Endothelial cell of umbilical vein (primary cell): ENCODE data around the gene MTCH2. TPM values are rescaled to one million over a fixed set of nuclear protein-coding genes. Genes with fewer than 3 reads are reported as not detected.

Source experiments
- BruUV-seq: library from RNA; stranded (reverse); fragments of 400-500 nt; replicated peaks from 2 replicates; lab custom pipeline; 2021; lab: Mats Ljungman, UMichigan
- CTCF ChIA-PET: fragments of 300-600, 350-600 bp; sonication (Branson Sonifier 250); formaldehyde crosslinking; loops from one replicate; lab custom pipeline; 2021; ENCODE audit warnings: antibody characterized with exemption, inconsistent platforms; lab: Charles Lee
- POLR2A ChIA-PET: fragments of 300-600, 350-600 bp; sonication (Branson Sonifier 250); formaldehyde crosslinking; loops from one replicate; lab custom pipeline; 2021; ENCODE audit warnings: antibody characterized with exemption, inconsistent platforms; lab: Charles Lee
- DNase-seq: peaks from one replicate; pipeline ENCODE4 v3.0.0-alpha.2; 2011; ENCODE audit warnings: low read depth, low spot score
- FAIRE-seq: peaks from 2 replicates; lab custom pipeline; 2011; peaks lifted over from hg19 to GRCh38; lab: Jason Lieb, UNC
- H2AFZ ChIP-seq: 2 replicates; pipeline ENCODE4 v1.6.0; 2012; ENCODE audit warnings: low read depth, low read length, control low read depth, inconsistent platforms
- H3K27ac ChIP-seq: 2 replicates; pipeline ENCODE4 v1.5.1; 2011; ENCODE audit warnings: low read depth, mild to moderate bottlenecking, control low read depth, low read length, moderate library complexity; ENCODE audit not compliant: insufficient read depth
- H3K27me3 ChIP-seq, 2 experiments: 2 replicates each; pipeline versions ENCODE4 v1.6.0 to v1.6.1; 2011; ENCODE audit warnings: low read length in 2 of 2, mixed read lengths in 1 of 2; ENCODE audit not compliant: control insufficient read depth in 2 of 2, insufficient read depth in 2 of 2
- H3K36me3 ChIP-seq, 2 experiments: 2 replicates in 1 of 2; 3 replicates in 1 of 2; pipeline ENCODE4 v1.5.1; 2011; ENCODE audit warnings: low read length in 2 of 2, mild to moderate bottlenecking in 1 of 2, moderate library complexity in 1 of 2; ENCODE audit not compliant: control insufficient read depth in 2 of 2, insufficient read depth in 2 of 2; ENCODE audit errors: extremely low read depth in 1 of 2
- H3K4me1 ChIP-seq: 3 replicates; pipeline ENCODE4 v1.5.1; 2011; ENCODE audit warnings: mild to moderate bottlenecking, low read length; ENCODE audit not compliant: control insufficient read depth, insufficient read depth; ENCODE audit errors: extremely low read depth
- H3K4me2 ChIP-seq: 2 replicates; pipeline ENCODE4 v1.6.1; 2011; ENCODE audit warnings: low read length, control low read depth, mixed read lengths; ENCODE audit not compliant: insufficient read depth
- H3K4me3 ChIP-seq, 3 experiments: fragments of 200-600 bp in 1 of 3; sonication (generic), shearing (Covaris generic) in 1 of 3; replicated peaks in 1 of 3; 2 replicates each; pipeline ENCODE4 v1.5.1; 2011 to 2016; ENCODE audit warnings: control low read depth in 3 of 3, low read length in 3 of 3, mild to moderate bottlenecking in 2 of 3, inconsistent platforms in 1 of 3, low read depth in 1 of 3, moderate library complexity in 1 of 3; ENCODE audit not compliant: insufficient read depth in 1 of 3
- H3K79me2 ChIP-seq: 2 replicates; pipeline ENCODE4 v1.6.0; 2012; ENCODE audit warnings: low read length, inconsistent platforms; ENCODE audit not compliant: control insufficient read depth, insufficient read depth
- H3K9ac ChIP-seq: replicated peaks from 2 replicates; pipeline ENCODE3; 2011; ENCODE audit warnings: low read length, control low read depth; ENCODE audit not compliant: insufficient read depth; ENCODE audit errors: extremely low read depth
- H3K9me1 ChIP-seq: replicated peaks from 3 replicates; pipeline ENCODE4 v1.6.0; 2011; ENCODE audit warnings: mild to moderate bottlenecking, low read length; ENCODE audit not compliant: control insufficient read depth, insufficient read depth; ENCODE audit errors: extremely low read depth
- H3K9me3 ChIP-seq: replicated peaks from 2 replicates; pipeline ENCODE4 v1.5.1; 2012; ENCODE audit warnings: low read length, inconsistent platforms; ENCODE audit not compliant: control insufficient read depth, insufficient read depth
- H4K20me1 ChIP-seq: replicated peaks from 2 replicates; pipeline ENCODE3; 2011; ENCODE audit warnings: mild to moderate bottlenecking, low read length; ENCODE audit not compliant: control insufficient read depth, insufficient read depth; ENCODE audit errors: extremely low read depth
- CTCF ChIP-seq, 2 donors: IDR thresholded peaks; 1 replicate in 1 of 2; 2 replicates in 1 of 2; pipeline ENCODE4 v1.5.1; 2011; ENCODE audit warnings: low read length in 2 of 2, mild to moderate bottlenecking in 2 of 2, moderate library complexity in 2 of 2, control low read depth in 1 of 2, inconsistent platforms in 1 of 2, low read depth in 1 of 2; ENCODE audit not compliant: insufficient read depth in 1 of 2; ENCODE audit errors: extremely low read depth in 1 of 2
- EZH2 ChIP-seq: IDR thresholded peaks from 2 replicates; pipeline ENCODE4 v1.6.1; 2012; ENCODE audit warnings: borderline replicate concordance, low read depth, mild to moderate bottlenecking, moderate library complexity, low read length, inconsistent platforms; ENCODE audit not compliant: severe bottlenecking
- FOS ChIP-seq: IDR thresholded peaks from 2 replicates; pipeline ENCODE4 v1.6.1; 2011; ENCODE audit warnings: mild to moderate bottlenecking, low read length, moderate library complexity, borderline replicate concordance; ENCODE audit not compliant: insufficient read depth
- GATA2 ChIP-seq: IDR thresholded peaks from 2 replicates; pipeline ENCODE4 v1.7.0; 2011; ENCODE audit warnings: low read depth, mild to moderate bottlenecking, moderate library complexity, mixed read lengths, low read length; ENCODE audit not compliant: insufficient read length, insufficient read depth
- JUN ChIP-seq: IDR thresholded peaks from 2 replicates; pipeline ENCODE4 v1.6.1; 2011; ENCODE audit warnings: borderline replicate concordance, low read depth; ENCODE audit not compliant: insufficient read length, insufficient read depth
- MYC ChIP-seq: IDR thresholded peaks from one replicate; pipeline ENCODE4 v1.6.1; 2011; ENCODE audit warnings: mild to moderate bottlenecking, low read depth, low read length
- POLR2A ChIP-seq: IDR thresholded peaks from 2 replicates; pipeline ENCODE4 v1.6.1; 2012; ENCODE audit warnings: low read depth, mild to moderate bottlenecking, control low read depth, low read length
- POLR2AphosphoS5 ChIP-seq: IDR thresholded peaks from 2 replicates; pipeline ENCODE4 v1.6.1; 2012; ENCODE audit warnings: low read depth, mild to moderate bottlenecking, control low read depth, low read length, moderate library complexity; ENCODE audit not compliant: insufficient read depth
- dilution Hi-C: fragments of 300-500 bp; cut with MboI; formaldehyde crosslinking; loops from one replicate; pipeline ENCODE4 v1.15.0; 2019; ENCODE audit warnings: low sequenced_read_pairs; ENCODE audit not compliant: extremely low pct_ligation_motif_present
- intact Hi-C: fragments of 100-400 bp; cut with micrococcal nuclease; formaldehyde crosslinking; loops from one replicate; pipeline ENCODE4 v1.10.0; 2022
- polyA plus RNA-seq, 4 experiments: library from polyadenylated mRNA; depleted of rRNA in 3 of 4; stranded (reverse) in 3 of 4; unstranded in 1 of 4; fragments of >200 nt; gene quantifications; 2 replicates each; pipeline versions ENCODE4 v1.2.1 to v1.2.3, GENCODE V29; 2011 to 2012; ENCODE audit warnings: missing spikeins in 1 of 4
- total RNA-seq: library from RNA; stranded (reverse); gene quantifications from 2 replicates; pipeline ENCODE4 v1.2.3, GENCODE V29; 2021
- TF ChIP-seq, protein P1 (sequence below): IDR thresholded peaks from 2 replicates; pipeline ENCODE4 v1.6.1; 2011; ENCODE audit not compliant: insufficient read depth, insufficient read length

MTCH2 gene
- total and polyA plus RNA-seq, 2 donors (not counting 3 experiments of a cell fraction or from before 2014, with no cell fraction given): 138 to 144 TPM

GRCh38 chr11:47675851-47676250, 33.5 kb upstream of the MTCH2 start:
- H3K27ac ChIP-seq: no peak overlapping the region
- no peak overlapping the region for H3K4me2 ChIP-seq
- ChIA-PET POLR2A (no interaction called here), CTCF (no interaction called here)
- dilution Hi-C loops (no loop called here), intact Hi-C loops (no loop called here)
- no peaks in the 10 kb centered on the region for H3K9me3 ChIP-seq
- no peaks in the 10 kb centered on the region for H3K79me2 ChIP-seq
- no peaks in the 10 kb centered on the region for H3K9me1 ChIP-seq
- no peaks in the 10 kb centered on the region for H3K36me3 ChIP-seq
- FAIRE-seq (no peak), DNase-seq (no peak)
- H2AFZ ChIP-seq: no peak overlapping the region
- H4K20me1 ChIP-seq: no peaks in the 10 kb centered on the region
- no peak for TF ChIP-seq FOS
- no peak for TF ChIP-seq MYC
- no peak for TF ChIP-seq CTCF (IDR thresholded peaks at IDR 0.05; ENCODE audit: extremely low read depth in 1 of 2, insufficient read depth in 1 of 2, low read depth in 1 of 2, low read length in 2 of 2)
- no peak for TF ChIP-seq JUN
- no peak for TF ChIP-seq GATA2
- TF ChIP-seq EZH2: no peak
- TF ChIP-seq POLR2AphosphoS5: no peak
- TF ChIP-seq, protein P1, sequence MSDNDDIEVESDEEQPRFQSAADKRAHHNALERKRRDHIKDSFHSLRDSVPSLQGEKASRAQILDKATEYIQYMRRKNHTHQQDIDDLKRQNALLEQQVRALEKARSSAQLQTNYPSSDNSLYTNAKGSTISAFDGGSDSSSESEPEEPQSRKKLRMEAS: no peak
- TF ChIP-seq POLR2A: no peak
- no TSS peak for BruUV-seq
- H3K4me3 ChIP-seq: no peak overlapping the region
- H3K27me3 ChIP-seq: no peaks in the 10 kb centered on the region
- H3K9ac ChIP-seq: no peak overlapping the region
- no peaks in the 10 kb centered on the region for H3K4me1 ChIP-seq
